GM18520 (cell line): Measurements from ENCODE around the gene COL10A1.

ENCODE experiments used
- ATAC-seq: cut with Tn5 transposase; IDR thresholded peaks from one replicate; pipeline ENCODE4 v1.9.1; 2021; ENCODE audit not compliant: unreplicated experiment

Gene COL10A1

DNA sequence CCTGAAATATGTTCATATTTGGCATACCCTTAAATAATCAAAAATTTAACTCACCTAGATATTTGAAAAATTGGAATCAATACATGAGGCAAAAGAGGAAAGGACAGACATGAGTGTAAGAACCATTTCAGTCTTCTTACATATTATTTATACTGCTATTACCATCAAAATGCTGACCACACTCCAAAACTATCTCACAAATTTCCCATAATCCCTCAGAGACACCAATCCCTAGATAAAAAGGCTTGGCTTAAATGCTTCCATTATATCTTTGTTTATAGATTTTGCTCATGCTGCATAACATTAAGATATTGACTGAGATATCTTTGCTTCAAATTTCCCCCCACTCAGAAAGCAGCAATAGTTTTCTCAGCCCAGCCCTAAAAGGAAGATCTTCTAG lies 37.0 kb downstream of the COL10A1 start:
- no peak for ATAC-seq

DNA sequence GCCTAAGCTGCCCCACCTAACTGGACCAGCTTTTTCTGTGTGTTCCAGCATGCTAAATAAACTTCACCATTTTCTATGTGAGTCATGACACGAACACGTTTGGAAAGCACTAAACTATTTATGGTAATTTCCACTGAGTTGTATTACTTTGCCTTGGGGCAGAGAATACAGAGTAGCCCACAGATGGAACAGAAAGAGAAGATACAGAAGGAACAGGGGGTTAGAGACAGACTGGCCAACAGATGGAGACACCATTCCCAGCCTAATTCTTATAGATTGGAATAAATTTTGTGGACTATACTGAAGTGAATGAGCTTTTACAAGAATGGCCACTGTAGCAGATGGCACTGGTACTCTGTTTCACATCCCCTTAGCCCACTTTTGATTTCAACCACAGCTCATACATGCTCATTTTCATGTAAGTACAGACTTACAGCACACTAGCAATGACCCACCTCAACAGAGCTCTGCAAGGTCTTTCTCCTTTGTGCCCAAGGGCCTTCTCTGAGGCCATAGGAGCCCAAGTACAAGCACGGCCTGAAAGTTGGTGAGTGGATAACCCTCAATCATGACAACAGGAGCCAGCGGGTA lies 38.4 kb downstream of the COL10A1 start:
- ATAC-seq: peak; percentile 90

DNA sequence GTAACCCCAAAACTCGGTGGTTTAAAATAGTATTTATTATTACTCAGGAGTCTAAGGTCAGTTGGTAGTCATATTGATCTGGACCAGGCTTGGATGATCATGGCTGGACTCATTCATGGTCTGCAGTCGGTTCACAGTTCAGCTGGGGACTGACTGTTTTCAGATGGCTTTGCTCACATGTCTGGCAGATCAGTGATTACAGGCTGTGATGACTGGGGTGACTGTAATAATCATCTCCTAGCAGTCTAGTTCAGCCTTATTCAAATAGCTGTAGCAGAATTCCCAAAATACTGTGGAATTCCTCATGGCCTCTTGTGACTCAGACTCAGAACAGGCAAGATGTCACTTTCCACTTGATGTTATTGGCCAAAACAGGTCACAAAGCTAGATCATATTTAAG lies 41.6 kb downstream of the COL10A1 start:
- no peak for ATAC-seq

DNA sequence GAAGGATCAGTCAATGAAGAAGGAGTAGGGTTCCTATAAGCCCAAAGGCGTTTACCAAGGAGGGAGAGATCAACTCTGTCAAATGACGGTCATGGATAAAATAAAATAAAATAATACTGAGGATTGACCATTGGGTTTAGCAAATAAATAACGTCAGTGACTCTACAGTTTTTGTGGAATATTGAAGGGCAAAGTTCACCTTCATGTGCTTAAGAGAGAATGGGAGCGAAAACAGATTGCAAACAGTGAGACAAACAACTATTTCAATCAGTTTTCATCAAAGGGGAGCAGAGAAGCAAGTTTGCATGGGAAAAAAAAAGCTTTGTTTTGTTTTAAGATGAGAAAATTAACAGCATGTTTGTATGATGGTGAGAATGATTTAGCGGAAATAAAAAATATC lies 42.9 kb downstream of the COL10A1 start:
- ATAC-seq: no peak

DNA sequence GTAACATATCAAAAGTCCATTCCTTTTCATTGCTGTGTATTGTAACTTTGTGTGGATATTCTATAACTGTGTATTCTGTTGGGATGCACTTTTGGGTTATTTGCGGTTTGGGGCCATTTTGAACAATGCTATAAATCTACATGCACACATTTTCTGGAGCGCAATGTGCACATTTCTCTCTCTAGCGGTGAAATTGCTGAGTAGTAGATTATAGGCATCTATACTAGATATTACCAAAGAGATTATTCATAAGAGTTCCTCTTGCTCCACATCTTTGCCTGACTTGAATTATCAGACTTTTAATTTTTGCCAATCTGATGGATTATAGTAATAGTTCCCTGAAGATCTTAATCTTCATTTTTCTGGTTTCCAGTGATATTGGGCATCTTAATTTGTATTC lies 47.0 kb downstream of the COL10A1 start:
- ATAC-seq: no peak

DNA sequence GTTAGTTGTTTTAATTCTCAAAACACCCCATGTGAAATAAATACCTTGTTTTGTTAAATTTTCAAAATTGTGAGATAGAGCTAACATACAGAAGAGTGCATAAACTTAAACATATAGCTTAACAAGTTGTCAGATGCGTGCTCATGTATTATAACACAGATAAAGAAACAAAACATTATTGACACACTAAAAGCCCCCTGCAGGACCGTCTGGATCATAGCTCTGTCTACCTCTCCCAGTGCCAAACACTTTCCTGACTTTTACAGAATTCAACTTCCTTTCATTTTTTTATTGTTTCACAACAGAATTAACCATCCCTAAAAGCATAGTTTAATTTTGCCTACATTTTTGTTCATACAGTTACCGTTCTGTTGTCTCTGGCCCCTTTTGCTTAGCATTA lies 47.4 kb downstream of the COL10A1 start:
- ATAC-seq: no peak

DNA sequence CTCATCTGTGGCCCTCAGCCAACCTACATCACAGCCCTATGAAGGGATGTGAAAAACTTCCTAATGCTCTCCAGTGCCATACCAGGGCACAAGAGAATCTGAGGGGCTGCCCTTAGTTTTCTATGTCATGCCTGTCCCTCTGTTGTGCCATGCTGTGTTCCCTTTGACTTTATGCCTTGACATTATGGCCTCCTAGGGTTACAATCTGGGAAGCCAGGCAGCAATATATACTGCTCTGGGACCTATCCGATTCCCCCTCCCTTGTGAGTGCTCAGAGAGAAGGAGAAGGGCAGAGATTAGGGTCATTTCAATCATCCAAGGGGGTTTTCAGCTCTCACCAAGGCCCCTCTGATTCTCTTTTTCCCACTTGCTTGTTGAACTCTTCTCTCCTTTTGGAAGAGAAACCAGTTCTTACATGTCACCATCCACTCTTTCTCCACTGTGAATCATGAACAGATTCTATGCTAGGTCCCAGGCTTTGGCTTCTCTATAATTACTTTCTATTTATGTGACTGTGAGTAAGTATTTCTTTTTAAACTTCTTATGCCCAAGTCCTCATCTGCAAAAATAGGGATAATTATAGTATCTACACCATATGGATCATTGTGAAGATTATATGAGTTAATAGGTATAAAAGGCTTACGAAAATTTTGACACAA lies 51.1 kb downstream of the COL10A1 start:
- no peak for ATAC-seq

DNA sequence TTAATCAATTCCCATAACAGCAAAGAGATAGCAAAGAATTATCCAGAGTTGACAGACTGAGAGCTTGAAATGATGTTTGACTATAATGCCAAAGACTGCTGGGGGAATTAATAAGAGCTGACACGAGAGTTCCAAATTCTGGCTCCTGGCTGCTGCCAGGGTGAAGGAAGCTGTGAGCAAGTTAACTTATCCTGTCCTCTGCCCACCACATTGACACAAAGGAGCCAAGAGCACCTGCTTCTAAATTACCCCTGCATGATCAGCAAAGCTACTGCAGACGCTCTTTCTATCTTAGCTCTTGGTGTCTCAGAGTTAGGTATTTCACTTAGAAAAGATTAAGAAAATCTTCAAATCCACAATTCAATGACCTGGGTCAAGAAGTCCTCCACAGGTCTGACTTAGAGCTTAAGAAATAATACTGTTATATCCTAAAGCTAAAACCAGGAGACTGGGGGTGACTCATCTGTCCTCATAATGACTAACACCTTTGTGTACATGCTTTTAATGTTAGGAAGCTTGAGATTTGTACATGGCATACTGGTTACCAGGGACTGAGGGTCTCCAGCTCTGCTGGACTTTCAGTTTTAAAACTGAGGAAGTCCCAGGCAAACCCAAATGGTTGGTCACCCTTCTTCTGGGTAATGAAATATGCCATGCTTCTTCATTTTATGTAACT lies 52.0 kb downstream of the COL10A1 start:
- no peak for ATAC-seq

DNA sequence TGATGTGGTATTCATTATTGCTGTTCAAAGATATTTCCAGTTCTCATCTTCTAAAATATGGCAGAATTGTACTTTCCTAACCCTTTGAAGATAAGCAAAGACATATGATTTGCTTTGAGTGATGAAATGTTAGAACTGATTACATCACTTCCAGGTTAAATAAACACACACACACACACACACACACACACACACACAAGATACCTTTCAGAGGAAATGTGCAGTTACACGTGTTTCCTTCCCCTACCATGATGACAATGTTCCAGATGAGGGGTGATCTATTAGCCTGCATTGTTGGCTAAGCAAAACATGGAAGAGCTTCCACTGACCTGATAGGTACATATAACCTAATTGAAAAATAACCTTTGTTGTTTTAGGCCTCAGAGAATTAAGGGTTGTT lies 53.6 kb downstream of the COL10A1 start:
- ATAC-seq: no peak

DNA sequence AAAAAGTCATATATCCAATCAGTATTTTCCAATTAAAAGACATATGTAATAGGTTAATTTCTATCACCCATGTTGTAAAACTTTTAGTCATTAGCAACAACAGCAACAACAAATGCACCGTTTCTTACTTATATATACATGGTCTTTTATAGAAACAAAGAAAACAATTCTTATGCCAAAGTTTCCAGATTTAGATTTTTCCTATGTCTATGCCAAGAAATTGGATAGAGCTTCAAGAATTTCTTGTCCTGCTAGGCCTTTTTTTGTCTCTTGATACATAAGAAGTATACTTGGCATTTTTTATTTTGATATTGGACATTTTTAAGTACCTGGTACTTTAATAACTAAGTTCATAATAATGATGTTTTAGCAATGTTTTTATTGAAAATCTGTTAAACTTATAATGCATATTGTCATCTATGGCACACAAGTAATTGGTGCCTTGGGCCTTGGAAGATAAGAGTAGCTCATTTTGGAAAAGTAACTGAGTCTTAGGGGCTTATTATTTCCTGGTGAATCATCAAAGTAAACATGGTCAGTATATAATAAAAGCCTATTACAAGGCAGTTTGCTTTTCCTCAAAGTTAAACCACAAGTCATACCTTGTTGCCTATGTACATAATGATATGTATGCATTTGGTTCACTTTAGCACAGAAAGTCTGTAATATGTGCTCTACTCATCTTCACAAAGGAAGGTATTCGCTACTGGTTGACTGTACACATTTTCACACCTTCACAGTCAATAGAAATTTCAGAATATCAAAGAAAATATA lies 55.1 kb downstream of the COL10A1 start:
- ATAC-seq: no peak

DNA sequence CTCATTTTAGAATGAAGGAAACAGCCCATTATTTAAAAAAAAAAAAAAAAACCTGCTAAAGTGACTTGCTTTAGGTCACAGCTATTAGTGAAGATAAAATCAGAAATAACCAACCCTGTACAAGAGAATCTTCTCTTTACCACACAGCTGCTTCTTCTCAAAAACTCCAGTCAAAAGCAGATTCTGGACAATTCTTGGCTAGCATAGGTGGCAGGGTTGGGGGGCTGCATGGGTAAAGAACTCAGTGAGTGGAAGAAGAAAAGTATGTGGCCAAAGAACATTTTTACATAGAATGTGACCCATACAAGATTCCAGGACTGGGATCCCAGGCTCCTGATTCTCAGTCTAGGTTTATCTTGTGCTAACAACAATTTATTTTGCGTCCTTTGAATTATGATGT lies 55.8 kb downstream of the COL10A1 start:
- no peak for ATAC-seq
